Naive B cell (primary cell): Measurements from ENCODE around the gene RANBP2. TPM values are rescaled to one million over a fixed set of nuclear protein-coding genes. Genes with fewer than 3 reads are reported as not detected.

Source experiments
- ATAC-seq, 2 donors: fragments of 150-1000 bp; cut with Tn5 transposase; 2 replicates each; pipeline ENCODE4 v1.10.0; 2021; ENCODE audit warnings: low read depth in 2 of 2, mild to moderate bottlenecking in 2 of 2, moderate library complexity in 2 of 2
- DNase-seq: peaks from one replicate; pipeline ENCODE4 v3.0.0; 2022
- H3K27ac Mint-ChIP-seq, 6 donors: one replicate each; pipeline ENCODE4 v1.8.0; 2020 to 2022; ENCODE audit warnings: mild to moderate bottlenecking in 6 of 6, mixed read lengths in 6 of 6, moderate library complexity in 5 of 6, inconsistent platforms in 2 of 6
- H3K27me3 Mint-ChIP-seq, 3 donors: one replicate each; pipeline ENCODE4 v1.8.0; 2021 to 2022; ENCODE audit warnings: mixed read lengths in 3 of 3, mild to moderate bottlenecking in 1 of 3
- H3K36me3 Mint-ChIP-seq, 2 donors: one replicate each; pipeline ENCODE4 v1.8.0; 2020 to 2022; ENCODE audit warnings: mixed read lengths in 2 of 2, inconsistent platforms in 1 of 2, mild to moderate bottlenecking in 1 of 2
- H3K4me1 Mint-ChIP-seq, 3 donors: one replicate each; pipeline ENCODE4 v1.8.0; 2020 to 2022; ENCODE audit warnings: mixed read lengths in 3 of 3, inconsistent platforms in 1 of 3, mild to moderate bottlenecking in 1 of 3, moderate library complexity in 1 of 3
- H3K4me3 Mint-ChIP-seq, 8 donors: one replicate each; pipeline ENCODE4 v1.8.0; 2020 to 2022; ENCODE audit warnings: mild to moderate bottlenecking in 8 of 8, mixed read lengths in 8 of 8, moderate library complexity in 8 of 8, inconsistent platforms in 2 of 8
- H3K9me3 Mint-ChIP-seq, 7 donors: one replicate each; pipeline ENCODE4 v1.8.0; 2020 to 2022; ENCODE audit warnings: mixed read lengths in 7 of 7, mild to moderate bottlenecking in 5 of 7, inconsistent platforms in 2 of 7, moderate library complexity in 1 of 7
- polyA plus RNA-seq, 6 donors: library from polyadenylated mRNA; unstranded; fragments of 300-500 nt; fragmentation: Illumina TruSeq; gene quantifications; one replicate each; pipeline ENCODE4 v1.2.3, GENCODE V29; 2021; ENCODE audit warnings: low read depth in 6 of 6

The RANBP2 gene
- polyA plus RNA-seq, 6 donors from 2014 or later = 2.1 to 16.9 (median 13.6) TPM

DNA sequence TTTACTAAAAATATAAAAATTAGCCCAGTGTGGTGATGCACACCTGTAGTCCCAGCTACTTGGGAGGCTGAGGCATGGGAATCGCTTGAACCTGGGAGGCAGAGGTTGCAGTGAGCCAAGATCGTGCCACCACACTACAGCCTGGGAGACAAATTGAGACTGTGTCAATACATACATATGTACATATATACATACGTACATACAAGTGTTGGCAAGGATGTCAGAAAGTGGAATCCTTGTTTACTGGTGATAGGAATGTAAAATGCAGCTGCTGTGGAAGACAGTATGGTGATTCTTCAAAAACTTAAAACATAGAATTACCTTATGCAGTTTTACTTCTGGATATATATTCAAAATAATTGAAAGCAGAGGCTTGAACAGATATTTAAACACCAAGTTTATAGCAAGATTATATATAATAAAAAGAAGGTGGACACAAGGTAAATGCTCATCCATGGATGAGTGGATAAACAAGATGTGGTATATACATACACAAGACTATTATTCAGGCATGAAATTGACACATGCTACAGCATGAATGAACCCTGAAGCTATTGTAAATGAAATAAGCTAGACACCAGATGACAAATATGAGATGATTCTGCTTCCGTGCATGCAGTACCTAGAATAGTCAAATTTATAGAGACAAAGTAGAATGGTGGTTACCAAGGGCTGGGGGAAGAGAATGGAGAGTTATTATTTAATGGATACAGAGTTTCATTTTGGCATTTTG is 110.5 kb downstream of the RANBP2 start:
- Mint-ChIP-seq H3K4me3 (no peak overlapping the region), H3K36me3 (no peaks in the 10 kb centered on the region), H3K27me3 (no peaks in the 10 kb centered on the region), H3K27ac (no peak overlapping the region), H3K9me3 (peaks cover 0 to 2% (median 0%) of the 10 kb centered on the region in 7 donors), H3K4me1 (peaks cover 0 to 8% (median 4%) of the 10 kb centered on the region in 3 donors)
- DNase-seq (no peak), ATAC-seq (no peak)

DNA sequence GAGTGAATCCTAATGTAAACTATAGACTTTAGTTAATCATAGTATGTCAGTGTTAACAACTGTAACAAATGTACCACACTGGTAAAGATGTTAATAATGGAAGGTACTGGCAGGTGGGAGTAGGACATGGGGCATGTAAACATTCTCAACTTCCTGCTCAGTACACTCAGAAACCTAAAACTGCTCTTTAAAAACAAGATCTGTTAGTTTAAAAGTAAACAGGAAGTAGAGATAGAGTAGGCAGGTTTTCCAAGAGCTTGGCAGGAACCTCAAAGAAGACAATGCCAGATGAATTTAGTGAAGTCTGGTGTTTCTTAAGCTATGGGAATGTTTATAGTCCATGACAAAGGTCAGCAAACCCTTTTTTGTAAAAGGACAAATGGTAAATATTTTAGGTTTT is 113.9 kb downstream of the RANBP2 start:
- DNase-seq (no peak), ATAC-seq (no peak)
- H3K27me3 Mint-ChIP-seq = no peaks in the 10 kb centered on the region
- H3K9me3 Mint-ChIP-seq = peaks cover 0 to 17% (median 5%) of the 10 kb centered on the region in 7 donors
- H3K36me3 Mint-ChIP-seq = peaks cover 8 to 10% of the 10 kb centered on the region in 2 donors
- H3K4me1 Mint-ChIP-seq = peaks cover 0 to 8% (median 4%) of the 10 kb centered on the region in 3 donors
- no peak overlapping the region for H3K4me3 Mint-ChIP-seq
- H3K27ac Mint-ChIP-seq = no peak overlapping the region

DNA sequence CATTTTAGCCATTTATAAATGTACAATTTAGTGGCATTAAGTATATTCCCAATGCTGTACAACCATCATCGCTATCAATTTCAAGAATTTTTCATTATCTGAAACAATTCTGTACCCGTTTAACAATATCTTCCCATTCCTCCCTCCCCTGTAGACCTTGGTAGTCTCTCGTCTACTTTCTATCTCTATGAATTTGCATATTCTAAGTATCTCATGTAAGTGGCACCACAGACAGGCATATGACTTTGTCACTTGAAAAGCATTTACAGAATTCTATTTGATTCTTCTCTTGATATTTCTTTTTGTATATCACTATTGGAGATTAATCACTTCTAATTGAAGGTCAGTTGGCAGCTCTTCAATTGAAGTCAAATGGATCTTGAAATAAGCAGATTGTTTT is 115.3 kb downstream of the RANBP2 start:
- Mint-ChIP-seq H3K27me3 (no peaks in the 10 kb centered on the region), H3K36me3 (peaks cover 8 to 15% of the 10 kb centered on the region in 2 donors), H3K4me3 (no peak overlapping the region), H3K27ac (no peak overlapping the region), H3K9me3 (peaks cover 0 to 28% (median 5%) of the 10 kb centered on the region in 7 donors), H3K4me1 (peaks cover 0 to 8% (median 4%) of the 10 kb centered on the region in 3 donors)
- DNase-seq = no peak
- ATAC-seq = no peak

DNA sequence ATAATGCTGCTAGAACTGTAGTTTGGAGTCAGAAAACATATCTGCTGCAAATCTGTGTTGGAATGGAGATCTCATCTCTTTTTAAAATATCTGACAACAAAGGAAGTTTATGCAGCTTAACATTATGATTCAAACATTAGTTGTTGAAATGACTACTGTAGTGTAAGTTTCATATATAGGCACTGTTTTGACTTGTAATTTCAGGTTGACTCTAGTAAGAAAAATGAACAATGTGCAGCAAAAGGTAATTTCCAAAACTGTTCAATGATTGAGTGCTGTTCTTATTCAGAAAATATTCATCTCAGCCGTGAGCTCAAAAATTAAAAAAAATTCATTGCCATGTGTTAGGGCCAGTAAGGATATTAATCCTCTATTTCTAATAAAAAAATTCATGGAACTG is 115.8 kb downstream of the RANBP2 start:
- no peak for ATAC-seq
- no peak overlapping the region for H3K4me3 Mint-ChIP-seq
- no peak for DNase-seq
- H3K27ac Mint-ChIP-seq = no peak overlapping the region
- H3K9me3 Mint-ChIP-seq = peaks cover 0 to 33% (median 9%) of the 10 kb centered on the region in 7 donors
- H3K36me3 Mint-ChIP-seq = peaks cover 8 to 19% of the 10 kb centered on the region in 2 donors
- no peaks in the 10 kb centered on the region for H3K27me3 Mint-ChIP-seq
- peaks cover 0 to 8% (median 4%) of the 10 kb centered on the region in 3 donors for H3K4me1 Mint-ChIP-seq

Other genes starting within 250 kb of the RANBP2 start
- 10 to 100 TPM; 24.9 to 47.8 (median 33.2) TPM for gene LIMS1, start 185.0 kb upstream of the RANBP2 start, polyA plus RNA-seq
- gene CCDC138, start 67.3 kb downstream of the RANBP2 start, polyA plus RNA-seq = 10 to 100 TPM in 3 of 6 donors, 1 to 10 TPM in 3; 6.6 to 16.9 (median 10.5) TPM